Activated T-helper 9 cell treated with anti-CD3 and anti-CD28 coated beads, Interleukin-2, amount 50 U/mL, for 16 hours (primary cell): Measurements from ENCODE around the gene MRPL28.
A peak's percentile ranks its signal among the peaks of the same experiment; 100 is the strongest.
"Not testable (repeated sequence)": the region's sequence is repeated elsewhere in the genome, so short reads cannot be mapped to it uniquely, and the experiment has no call there.

ENCODE experiments used
- DNase-seq: peaks from one replicate; pipeline ENCODE4 v3.0.0-alpha.2; 2020; ENCODE audit warnings: low read depth

MRPL28 gene

DNA sequence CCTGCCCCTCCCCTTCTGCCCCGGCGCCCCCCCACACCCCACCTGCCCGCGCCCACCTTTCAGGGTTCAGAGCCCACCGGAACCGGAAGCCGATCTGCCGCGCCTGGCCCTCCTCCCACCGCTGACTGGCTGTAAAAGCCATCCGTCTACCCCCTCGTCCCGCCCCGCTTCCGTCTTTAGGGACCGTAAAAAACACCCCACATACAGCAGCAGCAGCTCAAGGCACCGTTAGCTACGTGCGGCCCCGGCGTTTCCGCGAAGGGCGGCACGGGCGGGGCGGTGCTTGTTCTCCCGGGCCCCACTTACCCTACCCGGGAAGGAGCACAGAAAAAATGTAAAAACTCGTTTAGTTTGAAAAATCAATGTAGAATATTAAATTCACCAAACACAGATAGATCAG, at the start of gene MRPL28:
Gene MRPL28, minus strand, starts transcription at position 96 of the 400 bp plus-strand sequence. CDS start 320 bp downstream, outside the sequence.
- DNase-seq, result peak; percentile 85

DNA sequence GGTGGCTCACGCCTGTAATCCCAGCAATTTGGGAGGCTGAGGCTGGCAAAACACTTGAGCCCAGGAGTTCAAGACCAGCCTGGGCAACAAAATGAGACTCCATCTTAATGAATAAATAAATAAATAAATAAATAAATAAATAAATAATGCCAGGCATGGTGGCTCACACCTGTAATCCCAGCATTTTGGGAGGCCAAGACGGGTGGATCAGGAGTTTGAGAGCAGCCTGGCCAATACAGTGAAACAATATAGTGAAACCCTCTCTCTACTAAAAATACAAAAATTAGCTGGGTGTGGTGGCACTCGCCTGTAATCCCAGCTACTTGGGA, 44.8 kb upstream of the MRPL28 start:
- not testable (repeated sequence) for DNase-seq

DNA sequence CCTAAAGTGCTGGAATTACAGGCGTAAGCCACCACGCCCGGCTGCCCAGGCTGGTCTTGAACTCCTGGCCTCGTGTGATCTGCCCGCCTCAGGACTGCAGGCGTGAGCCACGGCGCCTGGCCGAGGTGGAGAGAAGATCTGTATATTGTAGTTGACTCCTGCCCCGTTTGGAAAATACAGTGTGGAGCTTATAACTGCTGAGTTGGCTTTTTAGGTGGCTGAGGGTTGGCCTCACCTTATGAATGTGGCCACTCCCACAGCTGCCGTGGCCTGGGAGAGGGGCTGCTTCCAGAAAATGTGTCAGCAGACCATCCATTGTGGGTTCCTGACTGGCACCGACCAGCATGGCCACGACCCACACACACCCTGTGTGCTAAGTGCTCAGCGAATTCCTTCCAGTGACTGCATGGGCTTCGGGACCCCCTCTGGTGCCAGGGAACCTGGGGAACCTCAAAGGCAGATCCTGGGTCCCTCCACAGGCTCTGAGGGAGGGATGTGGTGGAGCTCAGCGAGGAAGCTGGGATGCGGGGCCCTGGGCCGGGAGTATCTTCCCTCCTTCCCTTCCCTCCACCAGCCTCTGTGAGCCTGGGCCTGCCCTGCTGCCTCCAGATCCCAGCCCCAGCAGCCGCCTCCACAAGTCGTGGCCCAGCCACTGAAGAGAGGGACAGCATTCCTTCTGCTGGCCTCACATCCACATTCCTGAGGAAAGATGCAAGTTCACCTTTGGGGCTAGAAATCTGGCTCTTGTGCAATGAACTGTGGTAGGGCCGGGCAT, 44.2 kb upstream of the MRPL28 start:
- DNase-seq, result no peak

DNA sequence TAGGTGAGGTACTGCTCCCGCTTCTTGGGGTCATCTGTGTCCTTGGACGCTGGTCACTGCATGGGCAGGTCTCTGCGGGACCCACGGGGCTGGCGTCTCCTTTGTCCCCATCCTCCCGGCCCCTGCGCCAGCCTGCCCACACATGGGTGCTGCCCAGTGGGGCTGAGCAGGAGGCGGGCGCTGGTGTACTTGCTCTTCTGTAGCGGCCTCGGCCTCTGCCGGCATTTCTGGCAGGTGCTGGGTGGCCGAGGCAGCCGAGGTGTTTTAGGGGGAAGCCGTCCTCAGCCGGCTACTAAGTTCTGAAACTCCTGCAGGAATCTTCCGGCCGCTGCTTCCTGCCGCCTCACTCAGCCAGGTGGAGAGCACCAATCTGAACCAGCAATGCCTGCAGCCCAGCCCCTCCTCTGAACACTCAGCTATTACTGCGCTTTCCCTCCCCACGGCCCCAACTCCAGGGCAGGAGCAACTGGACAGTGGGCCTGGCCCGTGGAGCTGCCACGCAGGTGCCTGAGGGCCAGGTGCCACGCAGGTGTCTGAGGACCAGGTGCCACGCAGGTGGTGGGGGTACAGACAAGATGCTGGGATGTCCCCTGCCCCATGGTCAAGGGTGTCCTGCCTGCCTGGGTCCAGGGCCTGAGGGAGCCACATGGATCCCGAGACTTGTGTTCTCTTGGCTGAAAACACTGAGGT, 41.4 kb upstream of the MRPL28 start:
- DNase-seq, result no peak

DNA sequence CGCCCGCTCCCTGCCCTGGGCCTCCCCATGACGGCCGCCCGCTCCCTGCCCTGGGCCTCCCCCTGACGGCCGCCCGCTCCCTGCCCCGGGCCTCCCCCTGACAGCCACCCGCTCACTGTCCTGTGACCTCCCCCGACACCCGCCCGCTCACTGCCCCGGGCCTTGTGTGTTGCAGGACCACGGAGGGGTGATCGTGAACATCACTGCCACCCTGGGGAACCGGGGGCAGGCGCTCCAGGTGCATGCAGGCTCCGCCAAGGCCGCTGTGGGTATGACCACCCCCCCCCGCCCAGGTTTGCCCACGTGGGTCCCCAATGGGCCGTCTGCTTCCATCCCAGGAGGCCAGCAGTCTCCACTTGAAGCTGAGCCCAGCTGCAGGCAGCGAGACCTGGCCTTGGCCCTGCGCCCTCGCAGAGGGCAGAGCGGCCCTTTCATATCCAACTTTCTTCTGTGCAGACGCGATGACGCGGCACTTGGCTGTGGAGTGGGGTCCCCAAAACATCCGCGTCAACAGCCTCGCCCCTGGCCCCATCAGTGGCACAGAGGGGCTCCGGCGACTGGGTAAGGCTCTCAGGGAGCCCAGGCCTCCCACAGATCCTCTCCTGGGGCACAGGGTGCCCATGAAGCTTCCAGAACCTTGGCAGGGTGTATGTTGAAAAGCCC, 40.3 kb upstream of the MRPL28 start:
- DNase-seq, result no peak

GRCh38 chr16:407253-407652, 36.9 kb upstream of the MRPL28 start:
- no peak for DNase-seq

GRCh38 chr16:405548-406506, 35.5 kb upstream of the MRPL28 start:
- DNase-seq, result no peak

DNA sequence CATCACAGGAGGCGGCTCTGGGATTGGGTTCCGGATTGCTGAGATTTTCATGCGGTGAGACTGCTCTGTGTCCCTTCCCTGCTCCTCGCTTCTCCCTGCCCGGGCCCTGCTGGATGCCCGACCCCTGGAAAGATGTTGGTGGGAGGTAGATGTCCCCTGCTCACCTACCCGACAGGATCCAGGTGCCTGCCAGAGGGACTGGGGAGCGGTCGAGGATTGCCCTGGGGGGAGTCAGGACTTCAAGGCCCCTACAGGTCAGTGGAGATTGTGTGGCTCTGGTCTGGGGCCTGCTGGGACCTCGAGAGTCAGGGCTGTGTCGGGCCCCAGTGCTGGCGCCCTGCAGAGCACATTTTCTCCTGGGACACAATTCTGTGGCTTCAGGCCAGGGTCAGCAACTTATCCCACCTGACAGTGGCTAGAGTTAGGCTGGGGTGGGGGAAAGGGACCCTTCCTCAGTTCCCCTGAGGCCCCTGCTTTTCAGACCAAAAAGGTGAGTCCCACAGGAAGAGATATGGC, 34.7 kb upstream of the MRPL28 start:
- DNase-seq, result no peak

GRCh38 chr16:401468-402348, 31.4 kb upstream of the MRPL28 start, which contains the start of gene DECR2:
DECR2 (plus strand) TSS chr16:401885; CDS start chr16:401964, 79 bp downstream.
- peak; percentile 99 for DNase-seq

GRCh38 chr16:400061-400591, 29.8 kb upstream of the MRPL28 start:
- no peak for DNase-seq

- no peak for DNase-seq
Measured at GRCh38 chr16:399340-400019, 29.1 kb upstream of the MRPL28 start.

- DNase-seq, result no peak
Measured at GRCh38 chr16:398561-399339, 28.4 kb upstream of the MRPL28 start.

- DNase-seq, result no peak
Measured at GRCh38 chr16:397736-398332, 27.5 kb upstream of the MRPL28 start.

DNA sequence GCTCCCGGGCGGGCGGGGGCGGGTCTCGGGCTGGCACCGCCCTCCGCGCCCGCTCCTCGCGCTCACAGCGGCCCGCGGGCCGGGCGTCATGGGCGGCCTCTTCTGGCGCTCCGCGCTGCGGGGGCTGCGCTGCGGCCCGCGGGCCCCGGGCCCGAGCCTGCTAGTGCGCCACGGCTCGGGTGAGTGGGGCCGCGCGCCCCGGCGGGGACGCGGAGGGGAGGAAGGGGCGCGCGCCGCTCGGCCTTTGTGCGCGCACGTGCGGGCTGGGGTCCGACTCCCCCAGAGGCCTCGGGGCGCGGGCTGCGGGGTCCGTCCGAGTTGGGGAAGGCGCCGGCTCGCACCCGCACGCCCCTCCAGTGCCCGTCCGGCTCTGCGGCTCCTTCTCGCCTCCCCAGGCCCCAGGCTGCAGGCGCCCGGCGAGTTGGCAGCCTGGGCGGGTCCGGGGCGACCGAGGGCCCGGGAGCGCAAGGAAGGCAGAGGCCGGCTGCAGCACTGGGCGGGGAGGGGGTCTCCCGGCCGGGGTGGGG, 26.9 kb upstream of the MRPL28 start, which contains the start of gene NME4:
Gene NME4, plus strand, starts transcription at position 65 of the 527 bp plus-strand sequence. Its CDS starts 24 bp downstream, at position 89.
- no peak for DNase-seq

DNA sequence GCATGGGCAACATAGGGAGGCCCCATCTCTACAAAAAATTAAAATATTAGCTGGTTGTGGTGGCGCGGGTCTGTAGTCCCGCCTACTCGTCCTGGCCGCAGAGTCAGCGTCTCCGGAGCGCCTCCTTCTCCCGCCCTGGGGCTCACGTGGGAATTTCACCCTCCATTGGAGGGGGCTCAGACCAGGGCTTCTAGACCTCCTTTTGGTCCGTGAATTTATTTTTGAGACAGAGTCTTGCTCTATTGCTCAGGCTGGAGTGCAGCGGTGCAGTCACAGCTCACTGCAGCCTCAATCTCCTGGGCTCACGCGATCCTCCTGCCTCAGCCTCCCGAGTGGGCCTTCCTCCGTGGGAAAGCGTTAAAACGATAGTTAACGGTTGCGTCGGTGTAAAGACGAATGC, 26.3 kb upstream of the MRPL28 start:
- no peak for DNase-seq

DNA sequence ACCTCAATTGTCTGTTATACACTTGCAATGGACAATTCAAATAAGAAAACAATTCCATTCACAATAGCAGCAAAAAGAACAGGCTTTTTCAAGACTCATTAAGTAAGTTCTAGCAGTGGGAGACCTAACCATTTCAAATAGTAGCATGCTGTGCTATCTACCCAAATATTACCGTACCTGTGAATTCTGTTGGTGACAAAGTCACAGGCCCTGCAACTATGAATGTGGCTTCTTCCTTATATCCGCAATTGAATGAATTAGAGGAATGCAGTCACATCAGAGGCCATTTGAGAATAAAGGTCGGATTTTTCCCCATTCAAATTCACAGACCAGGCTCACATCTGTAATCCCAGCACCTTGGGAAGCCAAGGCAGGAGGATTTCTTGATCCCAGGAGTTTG, 25.9 kb upstream of the MRPL28 start:
- no peak for DNase-seq

DNA sequence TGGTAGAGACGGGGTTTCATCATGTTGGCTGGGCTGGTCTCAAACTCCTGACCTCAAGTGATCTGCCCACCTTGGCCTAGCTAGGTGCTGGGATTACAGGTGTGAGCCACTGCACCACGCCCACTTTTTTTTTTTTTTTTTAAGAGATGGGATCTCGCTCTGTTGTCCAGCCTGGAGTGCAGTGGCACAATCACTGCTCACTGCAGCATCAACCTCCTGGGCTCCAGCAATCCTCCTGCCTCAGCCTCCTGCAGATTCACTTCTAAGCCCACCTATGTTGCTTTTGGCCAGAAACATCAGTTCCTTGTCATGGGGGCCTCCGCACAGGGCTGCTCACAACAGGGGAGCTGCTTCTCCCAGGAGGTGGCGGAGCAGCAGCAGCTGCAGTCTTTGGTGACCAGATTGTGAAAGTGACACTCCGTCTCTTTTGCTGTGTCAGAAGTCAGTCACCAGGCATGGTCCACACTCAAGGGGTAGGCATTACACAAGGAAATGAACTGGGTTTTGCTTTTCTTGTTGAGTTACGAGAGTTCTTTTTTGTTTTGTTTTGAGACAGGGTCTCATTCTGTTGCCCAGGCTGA, 22.2 kb upstream of the MRPL28 start:
- no peak for DNase-seq

GRCh38 chr16:391885-392335, 21.6 kb upstream of the MRPL28 start:
- DNase-seq, result peak; percentile 73
